Adrenal gland (tissue), 5 donors: ENCODE results near the gene SEL1L2.

Experiments used
- CTCF ChIP-seq, 6 experiments: fragments of 450-650 bp in 4 of 6; fragments of 200-600 bp in 2 of 6; sonication (generic) in 1 of 6; IDR thresholded peaks; 1 replicate in 5 of 6; 2 replicates in 1 of 6; pipeline versions ENCODE4 v1.5.1 to v1.8.0; 2016 to 2021; ENCODE audit warnings: antibody characterized with exemption in 6 of 6, mild to moderate bottlenecking in 2 of 6, moderate library complexity in 1 of 6
- POLR2A ChIP-seq, 2 donors: fragments of 450-650 bp; IDR thresholded peaks; one replicate each; pipeline ENCODE4 v1.6.1; 2017; ENCODE audit warnings: antibody characterized with exemption in 2 of 2, mild to moderate bottlenecking in 2 of 2, moderate library complexity in 1 of 2
- donor health status: DM: no; HTN: no; CAD: no.

GRCh38 chr20:13810446-13810845, 180.0 kb downstream of the SEL1L2 start:
- TF ChIP-seq CTCF (IDR thresholded peaks at IDR 0.05) (no peak), POLR2A (IDR thresholded peaks at IDR 0.05) (no peak)
